Activated CD8-positive, alpha-beta T cell treated with anti-CD3 and anti-CD28 coated beads for 36 hours (primary cell): ENCODE data around the gene PRODH2. TPM values are rescaled to one million over a fixed set of nuclear protein-coding genes. Genes with fewer than 3 reads are reported as not detected.

Source experiments
- ATAC-seq: fragments of 200-7000 bp; cut with Tn5 transposase; one replicate; pipeline ENCODE4 v1.10.0; 2021; ENCODE audit warnings: mild to moderate bottlenecking, moderate library complexity
- CTCF ChIA-PET: fragments of 350-600 bp; sonication (Branson Sonifier 250); formaldehyde crosslinking; loops from one replicate; lab custom pipeline; 2021; ENCODE audit warnings: antibody characterized with exemption; lab: Charles Lee
- POLR2A ChIA-PET: fragments of 350-600 bp; sonication (Branson Sonifier 250); formaldehyde crosslinking; loops from one replicate; lab custom pipeline; 2021; ENCODE audit warnings: antibody characterized with exemption; lab: Charles Lee
- DNase-seq: peaks from one replicate; pipeline ENCODE4 v3.0.0-alpha.2; 2020
- H3K27ac Mint-ChIP-seq: one replicate; pipeline ENCODE4 v1.8.0; 2021; ENCODE audit warnings: mild to moderate bottlenecking, mixed read lengths
- H3K27me3 Mint-ChIP-seq: one replicate; pipeline ENCODE4 v1.8.0; 2021; ENCODE audit warnings: mixed read lengths
- H3K36me3 Mint-ChIP-seq: one replicate; pipeline ENCODE4 v1.8.0; 2021; ENCODE audit warnings: low read depth, mixed read lengths
- H3K4me1 Mint-ChIP-seq: one replicate; pipeline ENCODE4 v1.8.0; 2021; ENCODE audit warnings: low read depth, mixed read lengths
- H3K4me3 Mint-ChIP-seq: one replicate; pipeline ENCODE4 v1.8.0; 2021; ENCODE audit warnings: mild to moderate bottlenecking, moderate library complexity, mixed read lengths
- H3K9me3 Mint-ChIP-seq: one replicate; pipeline ENCODE4 v1.8.0; 2021; ENCODE audit warnings: mixed read lengths
- intact Hi-C: fragments of 100-400 bp; cut with micrococcal nuclease; formaldehyde crosslinking; loops from one replicate; pipeline ENCODE4 v1.10.0; 2022
- total RNA-seq, 2 experiments: library from RNA; stranded (reverse); gene quantifications; one replicate each; pipeline ENCODE4 v1.2.3, GENCODE V29; 2021
- TF ChIP-seq, protein P1 (sequence below): fragments of 200-600 bp; IDR thresholded peaks from one replicate; pipeline ENCODE4 v1.8.0; 2022; ENCODE audit warnings: antibody characterized with exemption, mild to moderate bottlenecking

Gene PRODH2
- total RNA-seq, 2 experiments from 2014 or later, result not detected

DNA sequence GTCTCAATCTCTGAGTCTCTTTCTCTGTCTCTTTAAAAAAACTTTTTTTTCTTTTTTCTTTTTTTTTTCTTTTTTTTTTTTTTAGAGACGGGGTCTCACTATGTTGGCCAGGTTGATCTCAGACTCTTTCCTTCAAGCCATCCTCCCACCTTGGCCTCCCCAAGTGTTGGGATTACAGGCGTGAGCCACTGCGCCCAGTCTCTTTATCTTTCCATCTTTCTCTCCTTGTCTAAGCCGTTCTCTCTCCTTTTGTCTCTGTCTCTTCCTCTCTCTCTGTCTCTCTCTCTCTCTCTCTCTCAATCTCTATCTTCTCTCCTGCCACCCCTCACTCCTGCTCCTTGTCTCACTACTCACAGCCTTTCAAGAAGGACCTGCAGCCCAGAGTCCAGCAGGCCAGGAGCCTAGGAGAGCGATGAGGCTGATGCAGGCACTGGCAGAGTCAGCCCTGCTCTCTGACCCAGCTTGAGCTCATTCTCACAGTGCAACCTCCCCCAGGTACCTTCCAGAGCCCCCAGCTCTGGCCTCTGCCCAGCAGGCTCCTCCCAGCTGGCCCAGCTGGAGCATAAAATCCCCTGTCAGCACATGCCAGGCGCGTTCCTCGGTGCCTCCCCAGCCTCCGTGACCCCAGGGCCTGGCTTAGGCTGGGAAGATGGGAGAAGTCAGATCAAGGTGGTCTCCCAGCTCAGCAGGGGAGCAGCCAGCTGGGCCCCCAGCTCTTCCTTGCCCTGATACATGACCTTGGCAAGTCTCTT is 39.6 kb upstream of the PRODH2 start, which contains the start of gene NPHS1:
NPHS1 (minus strand) TSS at position 476 of the 752 bp plus-strand sequence. CDS start 667 bp downstream, outside the sequence.
- peak within 1 kb of the TSS; percentile 13 for H3K4me3 Mint-ChIP-seq
- H3K4me1 Mint-ChIP-seq, result peaks cover 6% of the 10 kb centered on the region
- H3K9me3 Mint-ChIP-seq, result no peaks in the 10 kb centered on the region
- CTCF ChIA-PET, result interaction anchor here (0.8 to 1.5 kb wide), 2 partner anchors 17 kb away, joined by 3 read pairs; no protein-coding TSS in a partner anchor
- TF ChIP-seq, protein P1, sequence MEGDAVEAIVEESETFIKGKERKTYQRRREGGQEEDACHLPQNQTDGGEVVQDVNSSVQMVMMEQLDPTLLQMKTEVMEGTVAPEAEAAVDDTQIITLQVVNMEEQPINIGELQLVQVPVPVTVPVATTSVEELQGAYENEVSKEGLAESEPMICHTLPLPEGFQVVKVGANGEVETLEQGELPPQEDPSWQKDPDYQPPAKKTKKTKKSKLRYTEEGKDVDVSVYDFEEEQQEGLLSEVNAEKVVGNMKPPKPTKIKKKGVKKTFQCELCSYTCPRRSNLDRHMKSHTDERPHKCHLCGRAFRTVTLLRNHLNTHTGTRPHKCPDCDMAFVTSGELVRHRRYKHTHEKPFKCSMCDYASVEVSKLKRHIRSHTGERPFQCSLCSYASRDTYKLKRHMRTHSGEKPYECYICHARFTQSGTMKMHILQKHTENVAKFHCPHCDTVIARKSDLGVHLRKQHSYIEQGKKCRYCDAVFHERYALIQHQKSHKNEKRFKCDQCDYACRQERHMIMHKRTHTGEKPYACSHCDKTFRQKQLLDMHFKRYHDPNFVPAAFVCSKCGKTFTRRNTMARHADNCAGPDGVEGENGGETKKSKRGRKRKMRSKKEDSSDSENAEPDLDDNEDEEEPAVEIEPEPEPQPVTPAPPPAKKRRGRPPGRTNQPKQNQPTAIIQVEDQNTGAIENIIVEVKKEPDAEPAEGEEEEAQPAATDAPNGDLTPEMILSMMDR, result no peak
- POLR2A ChIA-PET, result interaction anchor here (1.2 kb wide), 1 partner anchor 9 kb away, joined by 5 read pairs; no protein-coding TSS in a partner anchor
- H3K27me3 Mint-ChIP-seq, result peaks cover 30% of the 10 kb centered on the region
- H3K27ac Mint-ChIP-seq, result no peak within 1 kb of the TSS
- intact Hi-C loops, result no loop called here
- no peaks in the 10 kb centered on the region for H3K36me3 Mint-ChIP-seq
- DNase-seq, result no peak
- ATAC-seq, result no peak

- Mint-ChIP-seq H3K27me3 (peaks cover 32% of the 10 kb centered on the region), H3K27ac (peak overlapping the region; percentile 25), H3K36me3 (no peaks in the 10 kb centered on the region), H3K4me1 (peaks cover 3% of the 10 kb centered on the region), H3K4me3 (peak overlapping the region; percentile 13), H3K9me3 (no peaks in the 10 kb centered on the region)
- peak; percentile 59 for DNase-seq
- CTCF ChIA-PET, result interaction anchor here (1.5 kb wide), 1 partner anchor 16 kb away, joined by 3 read pairs; no protein-coding TSS in a partner anchor
- TF ChIP-seq, protein P1, result peak; percentile 19
- POLR2A ChIA-PET, result no interaction called here
- intact Hi-C loops, result no loop called here
- peak; percentile 42 for ATAC-seq
Observed at GRCh38 chr19:35851213-35852028, 38.8 kb upstream of the PRODH2 start.

DNA sequence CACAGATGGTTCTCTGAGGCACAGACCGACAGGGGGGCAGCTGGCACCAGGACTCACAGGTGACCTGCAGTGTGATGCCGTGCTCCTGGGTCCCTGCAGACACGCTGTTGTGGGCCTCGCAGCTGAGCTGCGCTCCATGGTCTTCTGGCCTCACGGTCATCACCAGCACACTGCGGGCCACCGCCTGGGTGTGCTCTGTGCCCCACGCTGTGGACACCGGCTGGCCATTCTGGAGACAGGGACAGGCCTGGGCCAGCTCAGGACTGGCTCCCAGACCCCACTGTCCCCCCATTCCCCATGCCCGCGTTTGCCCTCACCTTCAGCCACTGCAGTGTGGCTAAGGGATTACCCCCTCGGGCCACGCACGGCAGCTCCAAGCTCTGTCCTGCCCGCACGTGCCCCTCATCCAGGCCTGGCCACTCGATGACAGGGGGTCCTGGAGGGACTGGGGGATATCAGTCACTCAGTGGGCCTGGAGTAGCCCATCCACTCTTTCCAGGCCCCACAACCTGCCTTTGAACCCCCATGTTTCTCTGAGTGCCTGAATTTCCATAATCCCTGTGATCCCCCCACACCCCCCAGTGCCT is 36.4 kb upstream of the PRODH2 start:
- no peak overlapping the region for H3K4me3 Mint-ChIP-seq
- no peak overlapping the region for H3K27ac Mint-ChIP-seq
- no peak for DNase-seq
- TF ChIP-seq, protein P1, result no peak
- H3K27me3 Mint-ChIP-seq, result peaks cover 39% of the 10 kb centered on the region
- H3K4me1 Mint-ChIP-seq, result peaks cover 17% of the 10 kb centered on the region
- ATAC-seq, result no peak
- H3K9me3 Mint-ChIP-seq, result no peaks in the 10 kb centered on the region
- ChIA-PET CTCF (interaction anchor here (1.5 kb wide), 1 partner anchor 14 kb away, joined by 3 read pairs; no protein-coding TSS in a partner anchor), POLR2A (no interaction called here)
- no peaks in the 10 kb centered on the region for H3K36me3 Mint-ChIP-seq
- intact Hi-C loops, result no loop called here

- DNase-seq, result no peak
Observed at GRCh38 chr19:35848486-35848885, 35.8 kb upstream of the PRODH2 start.

More at GRCh38 chr19:35848486-35848885, 35.8 kb upstream of the PRODH2 start:
- no peak overlapping the region for H3K4me3 Mint-ChIP-seq
- ATAC-seq, result no peak
- H3K36me3 Mint-ChIP-seq, result no peaks in the 10 kb centered on the region
- intact Hi-C loops, result no loop called here
- H3K9me3 Mint-ChIP-seq, result no peaks in the 10 kb centered on the region
- H3K27me3 Mint-ChIP-seq, result peaks cover 44% of the 10 kb centered on the region
- ChIA-PET POLR2A (no interaction called here), CTCF (interaction anchor here (1.5 kb wide), 1 partner anchor 13 kb away, joined by 3 read pairs; no protein-coding TSS in a partner anchor)
- TF ChIP-seq, protein P1, result no peak
- no peak overlapping the region for H3K27ac Mint-ChIP-seq
- H3K4me1 Mint-ChIP-seq, result peaks cover 17% of the 10 kb centered on the region
